ENCODE data around the gene FAM89B. TPM values are rescaled to one million over a fixed set of nuclear protein-coding genes. Genes with fewer than 3 reads are reported as not detected.

Gene FAM89B
- total RNA-seq, 1 donor from 2014 or later = 86.8 TPM

DNA sequence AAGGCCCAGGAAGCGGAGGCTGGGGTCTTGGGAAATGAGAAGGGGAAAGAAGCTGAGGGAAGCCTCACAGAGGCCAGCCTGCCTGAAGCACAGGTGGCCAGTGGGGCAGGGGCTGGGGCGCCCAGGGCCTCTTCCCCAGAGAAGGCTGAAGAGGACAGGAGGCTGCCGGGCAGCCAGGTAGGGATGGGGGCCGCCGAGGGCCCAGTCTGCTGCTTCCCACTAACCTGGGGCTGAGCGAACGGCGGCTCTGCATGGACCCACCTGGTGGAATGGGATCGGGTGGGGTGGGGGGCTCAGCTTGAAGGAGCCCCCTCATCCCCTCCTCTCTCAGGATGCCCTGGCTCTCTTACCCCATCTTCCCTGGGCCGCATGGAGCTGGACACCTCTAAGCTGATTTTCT lies 11.3 kb downstream of the FAM89B start:
- no peaks in the 10 kb centered on the region for H3K27me3 Mint-ChIP-seq (ENCODE audit: low read depth)
- peaks cover 16% of the 10 kb centered on the region for H3K36me3 Mint-ChIP-seq (ENCODE audit: low read depth)
- no peak overlapping the region for H3K27ac Mint-ChIP-seq (ENCODE audit: unreplicated experiment)
- TF ChIP-seq, protein P1, sequence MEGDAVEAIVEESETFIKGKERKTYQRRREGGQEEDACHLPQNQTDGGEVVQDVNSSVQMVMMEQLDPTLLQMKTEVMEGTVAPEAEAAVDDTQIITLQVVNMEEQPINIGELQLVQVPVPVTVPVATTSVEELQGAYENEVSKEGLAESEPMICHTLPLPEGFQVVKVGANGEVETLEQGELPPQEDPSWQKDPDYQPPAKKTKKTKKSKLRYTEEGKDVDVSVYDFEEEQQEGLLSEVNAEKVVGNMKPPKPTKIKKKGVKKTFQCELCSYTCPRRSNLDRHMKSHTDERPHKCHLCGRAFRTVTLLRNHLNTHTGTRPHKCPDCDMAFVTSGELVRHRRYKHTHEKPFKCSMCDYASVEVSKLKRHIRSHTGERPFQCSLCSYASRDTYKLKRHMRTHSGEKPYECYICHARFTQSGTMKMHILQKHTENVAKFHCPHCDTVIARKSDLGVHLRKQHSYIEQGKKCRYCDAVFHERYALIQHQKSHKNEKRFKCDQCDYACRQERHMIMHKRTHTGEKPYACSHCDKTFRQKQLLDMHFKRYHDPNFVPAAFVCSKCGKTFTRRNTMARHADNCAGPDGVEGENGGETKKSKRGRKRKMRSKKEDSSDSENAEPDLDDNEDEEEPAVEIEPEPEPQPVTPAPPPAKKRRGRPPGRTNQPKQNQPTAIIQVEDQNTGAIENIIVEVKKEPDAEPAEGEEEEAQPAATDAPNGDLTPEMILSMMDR (IDR thresholded peaks at IDR 0.05) = no peak
- peaks cover 27% of the 10 kb centered on the region for H3K4me1 Mint-ChIP-seq (ENCODE audit: low read depth)
- no peaks in the 10 kb centered on the region for H3K9me3 Mint-ChIP-seq (ENCODE audit: low read depth)
- DNase-seq (ENCODE audit: low spot score) = no peak
- H3K4me3 Mint-ChIP-seq (ENCODE audit: unreplicated experiment) = no peak overlapping the region

DNA sequence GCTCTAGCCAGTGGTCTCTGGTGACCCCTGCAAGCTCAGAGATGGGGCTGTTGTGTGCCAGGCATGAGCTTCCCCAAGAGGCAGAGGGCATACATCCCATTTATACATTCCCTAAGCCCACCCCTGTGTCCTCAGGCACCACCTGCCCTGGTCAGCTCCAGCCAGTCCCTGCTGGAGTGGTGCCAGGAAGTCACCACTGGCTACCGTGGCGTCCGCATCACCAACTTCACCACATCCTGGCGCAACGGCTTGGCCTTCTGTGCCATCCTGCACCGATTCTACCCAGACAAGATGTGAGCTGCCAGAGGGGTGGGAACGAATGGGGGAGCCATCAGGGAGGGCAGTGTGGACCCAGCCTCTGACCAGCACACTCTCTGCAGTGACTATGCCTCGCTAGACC lies 11.8 kb downstream of the FAM89B start:
- peaks cover 26% of the 10 kb centered on the region for H3K4me1 Mint-ChIP-seq (ENCODE audit: low read depth)
- H3K36me3 Mint-ChIP-seq (ENCODE audit: low read depth) = peaks cover 16% of the 10 kb centered on the region
- TF ChIP-seq, protein P1 (IDR thresholded peaks at IDR 0.05) = no peak
- no peak for DNase-seq (ENCODE audit: low spot score)
- no peaks in the 10 kb centered on the region for H3K27me3 Mint-ChIP-seq (ENCODE audit: low read depth)
- H3K9me3 Mint-ChIP-seq (ENCODE audit: low read depth) = no peaks in the 10 kb centered on the region
- H3K4me3 Mint-ChIP-seq (ENCODE audit: unreplicated experiment) = no peak overlapping the region
- H3K27ac Mint-ChIP-seq (ENCODE audit: unreplicated experiment) = no peak overlapping the region

DNA sequence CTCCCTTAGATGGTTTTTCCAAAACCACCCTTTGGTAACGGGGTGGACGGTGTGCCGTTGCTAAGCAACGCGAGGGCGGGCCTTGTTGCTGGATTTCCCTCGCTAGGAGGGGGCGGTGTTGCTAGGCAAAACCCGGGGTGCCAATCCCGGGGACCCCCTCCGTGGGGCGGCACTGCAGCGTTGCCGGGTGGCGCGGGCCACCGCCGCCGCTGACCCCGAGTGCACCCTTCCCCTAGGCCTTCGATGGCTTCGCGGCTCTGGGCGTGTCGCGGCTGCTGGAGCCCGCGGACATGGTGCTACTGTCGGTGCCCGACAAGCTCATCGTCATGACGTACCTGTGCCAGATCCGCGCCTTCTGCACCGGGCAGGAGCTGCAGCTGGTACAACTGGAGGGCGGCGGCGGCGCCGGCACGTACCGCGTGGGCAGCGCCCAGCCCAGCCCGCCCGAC lies 12.4 kb downstream of the FAM89B start:
- H3K9me3 Mint-ChIP-seq (ENCODE audit: low read depth) = no peaks in the 10 kb centered on the region
- no peak overlapping the region for H3K4me3 Mint-ChIP-seq (ENCODE audit: unreplicated experiment)
- DNase-seq (ENCODE audit: low spot score) = no peak
- no peak overlapping the region for H3K27ac Mint-ChIP-seq (ENCODE audit: unreplicated experiment)
- no peaks in the 10 kb centered on the region for H3K27me3 Mint-ChIP-seq (ENCODE audit: low read depth)
- peaks cover 26% of the 10 kb centered on the region for H3K4me1 Mint-ChIP-seq (ENCODE audit: low read depth)
- TF ChIP-seq, protein P1 (IDR thresholded peaks at IDR 0.05) = no peak
- H3K36me3 Mint-ChIP-seq (ENCODE audit: low read depth) = peaks cover 15% of the 10 kb centered on the region

DNA sequence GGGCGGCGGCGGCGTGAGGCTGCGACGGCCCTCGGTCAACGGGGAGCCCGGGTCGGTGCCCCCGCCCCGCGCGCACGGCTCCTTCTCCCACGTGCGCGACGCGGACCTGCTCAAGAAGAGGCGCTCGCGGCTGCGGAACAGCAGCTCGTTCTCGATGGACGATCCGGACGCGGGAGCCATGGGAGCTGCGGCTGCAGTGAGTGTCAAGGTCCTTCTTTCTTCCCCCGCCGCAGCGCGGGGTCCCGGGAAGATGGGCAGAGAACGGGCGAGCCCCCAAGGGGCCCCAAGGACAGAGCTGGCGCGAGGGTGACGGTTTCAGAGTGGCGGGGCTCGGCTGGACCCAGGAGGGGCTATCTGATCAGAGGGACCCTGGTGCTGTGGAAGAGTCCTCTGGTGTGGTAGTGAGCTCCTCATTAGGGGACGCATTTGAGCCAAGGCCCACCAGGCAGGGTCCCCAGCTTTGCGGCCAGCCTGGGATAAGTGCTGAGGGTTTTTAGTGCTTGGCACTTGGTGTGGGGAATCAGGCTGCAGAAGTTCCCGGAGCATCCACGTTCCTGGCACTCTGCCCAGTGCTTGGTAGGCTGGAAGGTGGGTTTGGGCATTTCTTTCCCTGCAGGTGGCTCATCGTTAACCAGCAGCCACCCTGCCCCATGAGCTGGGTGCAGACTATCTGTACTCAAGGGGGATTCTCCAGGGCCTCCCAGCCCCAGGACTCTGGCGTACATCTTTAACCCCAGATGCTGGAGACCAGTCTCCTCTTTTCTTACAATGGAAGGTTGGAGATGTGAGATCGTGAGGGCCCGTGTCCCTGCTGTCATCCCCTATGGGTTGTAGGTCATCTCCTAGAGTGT lies 13.3 kb downstream of the FAM89B start:
- no peak for DNase-seq (ENCODE audit: low spot score)
- no peak overlapping the region for H3K27ac Mint-ChIP-seq (ENCODE audit: unreplicated experiment)
- no peaks in the 10 kb centered on the region for H3K9me3 Mint-ChIP-seq (ENCODE audit: low read depth)
- TF ChIP-seq, protein P1 (IDR thresholded peaks at IDR 0.05) = no peak
- no peak overlapping the region for H3K4me3 Mint-ChIP-seq (ENCODE audit: unreplicated experiment)
- H3K36me3 Mint-ChIP-seq (ENCODE audit: low read depth) = peaks cover 13% of the 10 kb centered on the region
- peaks cover 29% of the 10 kb centered on the region for H3K4me1 Mint-ChIP-seq (ENCODE audit: low read depth)
- no peaks in the 10 kb centered on the region for H3K27me3 Mint-ChIP-seq (ENCODE audit: low read depth)

DNA sequence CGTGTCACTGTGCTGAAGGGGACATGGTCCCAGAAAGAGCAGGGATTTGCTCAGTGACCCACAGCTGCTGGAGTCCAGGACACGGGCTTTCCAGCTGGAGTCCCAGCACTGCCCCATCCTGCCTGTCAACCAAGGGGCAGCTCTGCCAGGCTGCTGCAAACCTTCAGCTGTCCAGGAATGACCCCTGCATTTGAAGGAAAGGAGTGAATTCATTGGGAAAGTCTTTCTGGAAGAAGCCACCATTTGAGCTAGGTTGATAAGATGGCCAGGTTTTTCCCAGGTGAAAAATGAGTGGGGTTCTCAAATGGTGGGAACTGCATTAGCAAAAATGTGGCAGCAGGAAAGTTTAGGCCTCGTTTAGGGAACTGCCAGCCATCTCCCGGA lies 13.9 kb downstream of the FAM89B start:
- Mint-ChIP-seq H3K4me3 (ENCODE audit: unreplicated experiment) (no peak overlapping the region), H3K36me3 (ENCODE audit: low read depth) (peaks cover 11% of the 10 kb centered on the region), H3K4me1 (ENCODE audit: low read depth) (peaks cover 30% of the 10 kb centered on the region), H3K27me3 (ENCODE audit: low read depth) (no peaks in the 10 kb centered on the region), H3K27ac (ENCODE audit: unreplicated experiment) (no peak overlapping the region), H3K9me3 (ENCODE audit: low read depth) (no peaks in the 10 kb centered on the region)
- TF ChIP-seq, protein P1 (IDR thresholded peaks at IDR 0.05) = no peak
- DNase-seq (ENCODE audit: low spot score) = no peak
